Glomerular visceral epithelial cell (primary cell): ENCODE results near the gene PTPA.
"Not testable (repeated sequence)": the region's sequence is repeated elsewhere in the genome, so short reads cannot be mapped to it uniquely, and the experiment has no call there.

Source experiments
- DNase-seq: peaks from one replicate; pipeline ENCODE4 v3.0.0-alpha.2; 2016; ENCODE audit errors: extremely low spot score

Gene PTPA

DNA sequence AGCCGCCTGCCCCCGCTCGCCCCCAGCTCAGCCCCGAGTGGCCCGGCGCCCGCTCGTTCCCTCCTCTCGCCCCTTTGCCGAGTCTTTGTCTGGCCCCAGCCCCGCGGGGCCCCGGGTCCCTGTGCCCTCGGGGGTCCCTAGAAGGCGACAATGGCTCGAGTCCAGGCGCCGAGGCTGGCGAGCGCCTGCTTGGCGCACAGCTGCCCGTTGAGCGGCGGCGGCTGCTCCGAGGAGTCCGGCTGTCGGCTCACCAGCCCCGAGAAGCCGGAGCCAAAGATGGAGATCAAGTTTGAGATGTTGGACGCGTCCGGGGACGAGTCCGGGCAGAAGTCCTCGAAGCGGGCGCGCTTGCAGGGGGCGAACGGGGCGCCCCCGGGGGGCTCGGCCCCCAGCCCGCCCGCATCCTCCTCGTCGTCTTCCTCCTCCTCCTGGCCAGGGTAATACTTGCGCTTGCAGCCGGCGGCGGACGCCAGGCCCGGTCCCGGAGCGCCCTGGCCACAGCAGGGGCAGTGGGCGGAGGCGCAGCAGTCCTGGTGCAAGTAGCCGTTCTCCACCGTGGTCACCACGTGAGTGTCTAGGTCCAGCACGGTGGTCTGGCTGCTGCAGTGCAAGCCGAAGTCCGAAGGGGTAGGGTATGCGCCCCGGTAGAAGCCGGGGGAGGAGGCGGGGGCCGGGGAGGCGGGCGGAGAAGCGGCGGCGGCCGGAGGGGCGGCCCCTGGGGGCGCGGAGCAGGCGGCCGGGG is 65.7 kb downstream of the PTPA start:
- DNase-seq: peak; percentile 41

DNA sequence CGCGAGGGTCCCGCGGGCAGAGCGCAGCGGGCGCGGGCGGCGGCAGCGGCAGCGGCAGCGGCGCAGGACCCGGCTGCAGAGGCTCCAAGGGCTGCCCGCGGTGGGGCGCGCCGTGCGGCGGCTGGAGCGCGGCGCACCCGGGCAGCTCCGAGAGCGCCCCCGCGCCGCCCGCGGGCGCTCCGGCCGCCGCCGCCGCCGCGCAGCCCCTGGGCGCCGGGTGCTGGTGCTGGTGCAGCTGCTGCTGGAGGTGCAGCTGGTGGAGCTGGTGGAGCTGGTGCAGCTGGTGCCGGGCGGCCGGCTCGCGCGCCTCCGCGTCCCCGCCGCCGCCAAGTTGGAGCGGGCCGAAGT is 66.2 kb downstream of the PTPA start:
- no peak for DNase-seq

DNA sequence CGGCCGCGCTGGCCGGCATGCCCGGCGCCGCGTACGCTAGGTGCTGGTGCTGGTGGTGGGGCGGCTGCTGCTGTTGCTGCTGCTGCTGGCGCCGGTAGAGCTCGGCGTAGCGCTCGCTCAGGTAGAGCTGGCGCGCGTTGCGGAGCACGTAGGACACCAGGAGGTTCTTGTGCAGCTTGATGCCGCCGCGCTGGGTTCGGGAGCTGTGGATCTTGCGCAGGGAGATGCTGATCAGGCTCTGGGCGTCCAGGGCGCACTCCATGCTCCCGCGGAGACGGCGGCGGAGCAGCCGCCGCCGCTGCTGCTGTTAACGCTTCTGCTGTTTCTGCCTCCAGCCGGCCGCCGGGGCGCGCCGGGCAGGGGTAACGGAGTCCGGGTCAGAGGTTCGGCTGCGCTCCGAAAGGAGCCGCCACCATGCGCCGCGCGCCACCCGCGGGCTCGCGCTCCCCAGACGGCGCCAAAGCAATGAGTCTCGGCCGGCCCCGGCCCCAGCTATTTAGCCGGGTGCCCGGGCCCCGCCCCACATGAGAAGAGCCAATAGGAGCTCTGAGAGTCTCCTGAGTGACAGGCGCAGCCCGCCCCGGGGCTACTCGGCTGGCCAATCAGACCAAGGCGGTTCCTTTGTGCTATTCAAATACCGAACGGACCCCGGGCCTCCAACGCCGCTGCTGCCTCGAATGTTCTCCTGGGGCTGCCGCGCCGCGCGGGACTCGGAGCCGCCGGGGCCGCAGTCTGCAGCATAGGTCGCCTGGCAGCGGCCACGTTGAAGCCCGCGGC is 66.8 kb downstream of the PTPA start, which contains the start of gene IER5L:
Gene IER5L, minus strand, starts transcription at position 471 of the 777 bp plus-strand sequence. Its CDS starts 209 bp downstream, at position 262.
- DNase-seq: peak; percentile 96

DNA sequence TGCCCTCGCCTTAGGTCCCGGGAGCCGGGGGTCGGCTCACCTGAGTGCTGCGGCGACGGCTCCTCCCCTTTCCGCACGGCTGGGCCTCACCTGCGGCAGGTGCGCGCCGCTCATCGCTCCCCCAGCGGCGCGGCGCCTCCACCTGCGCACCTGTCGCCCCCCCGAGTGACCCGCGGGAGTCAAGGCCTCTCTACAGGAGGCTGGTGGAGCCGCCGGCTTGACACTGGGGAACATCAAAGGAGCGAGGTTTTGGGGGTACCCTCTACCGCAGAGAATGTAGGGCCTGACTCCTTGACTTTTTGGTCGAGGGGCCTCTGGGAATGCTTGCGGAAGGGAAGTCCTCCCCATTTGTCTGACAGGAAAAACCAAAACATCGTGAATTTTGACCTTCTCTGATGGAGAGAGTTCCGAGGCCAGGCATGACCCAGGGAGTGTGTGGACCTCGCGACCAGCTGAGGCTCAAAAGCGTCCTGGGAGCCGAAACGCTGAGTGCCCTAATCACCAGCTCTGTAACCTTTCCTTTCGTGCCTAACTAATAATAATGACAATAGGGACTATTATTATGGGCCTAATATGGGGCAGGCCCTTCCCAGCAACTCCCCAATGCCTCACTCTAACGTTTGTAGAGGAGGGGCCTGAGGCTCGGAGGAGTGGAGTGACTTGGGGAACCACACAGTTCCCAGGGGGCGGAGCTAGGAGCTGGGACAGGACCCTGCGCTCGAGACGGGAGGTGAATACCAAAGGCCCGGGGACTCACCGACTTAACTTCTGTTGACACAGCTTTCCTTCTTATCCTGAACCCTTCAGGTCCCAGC is 67.6 kb downstream of the PTPA start:
- DNase-seq: no peak

DNA sequence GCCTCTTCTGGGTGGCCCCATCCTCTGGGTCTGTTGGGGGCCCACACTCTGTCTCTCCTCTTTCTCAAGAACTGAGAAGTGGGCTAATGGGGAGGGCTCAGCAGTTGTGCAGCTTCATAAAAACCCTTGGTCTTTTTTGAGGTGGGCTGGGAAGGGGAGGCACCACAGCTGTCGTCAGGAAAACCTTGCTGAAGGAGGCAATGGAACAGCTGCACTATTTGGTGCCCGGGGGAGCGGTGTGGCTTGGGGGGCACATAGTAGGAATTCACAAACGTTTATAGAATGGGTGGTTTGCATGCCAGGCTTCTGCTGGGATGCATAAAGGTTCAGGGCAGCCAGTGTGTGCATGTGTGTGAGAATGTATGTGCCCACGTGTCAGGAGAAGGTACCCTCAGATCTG is 70.0 kb downstream of the PTPA start:
- DNase-seq: no peak

DNA sequence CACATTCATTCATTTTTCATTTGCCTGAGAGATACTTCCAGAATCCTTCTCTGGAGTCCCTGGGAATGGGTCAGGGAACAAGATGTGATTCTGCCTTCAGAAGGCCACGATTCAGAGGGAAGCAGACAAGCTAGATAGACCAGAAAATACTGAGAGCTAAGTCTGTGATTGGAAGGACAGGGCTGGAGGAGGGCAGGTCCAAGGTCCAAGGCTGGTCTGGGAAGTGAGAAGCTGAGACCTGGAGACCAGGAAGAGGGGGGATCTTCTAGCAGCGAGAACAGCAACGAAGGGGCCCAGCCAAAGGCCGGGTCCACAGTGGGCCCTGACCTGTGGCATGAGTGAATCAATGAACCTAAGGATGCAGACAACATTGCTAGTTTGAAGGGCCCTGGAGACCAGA is 70.9 kb downstream of the PTPA start:
- no peak for DNase-seq

DNA sequence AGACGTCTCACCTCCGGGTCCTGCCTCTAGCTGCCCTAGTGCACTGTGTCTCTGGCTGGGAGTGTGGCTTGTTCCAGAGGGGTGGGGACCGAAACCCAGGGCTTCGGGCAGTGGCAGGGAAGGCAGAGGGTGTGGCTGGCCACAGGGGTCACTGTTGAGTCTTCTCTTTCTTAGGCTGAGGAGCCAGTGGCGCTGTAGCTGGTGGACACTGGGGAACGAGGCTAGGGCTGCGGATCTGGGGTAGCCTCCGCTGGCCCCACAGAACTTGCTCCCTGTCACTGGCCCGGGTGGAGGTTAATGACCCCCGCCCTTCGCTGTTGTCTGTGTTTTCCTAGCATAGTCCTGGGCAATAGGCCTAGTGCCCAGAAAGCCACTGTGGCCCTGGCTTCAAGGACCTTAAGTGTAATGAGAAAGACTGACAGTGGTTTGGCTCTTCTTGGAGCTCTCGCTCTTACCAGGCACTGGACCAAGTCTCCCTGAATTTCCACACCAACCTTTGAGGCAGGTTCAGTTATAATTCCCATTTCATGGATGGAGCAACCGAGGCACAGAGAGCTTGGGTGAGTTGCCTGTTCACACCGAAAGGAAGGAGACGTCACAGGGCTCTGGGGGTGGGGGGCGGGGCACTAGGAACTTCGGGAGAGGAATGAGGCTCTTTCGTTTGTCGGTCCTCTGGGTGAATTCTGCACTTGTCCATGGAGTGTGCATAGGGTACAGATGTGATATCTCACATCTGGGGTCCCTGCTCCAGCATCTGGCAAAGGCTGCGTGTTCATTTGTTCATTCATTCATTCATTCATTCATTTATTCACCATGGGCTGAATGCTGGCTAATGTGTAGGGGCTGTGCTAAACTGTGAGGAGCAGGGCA is 71.6 kb downstream of the PTPA start:
- no peak for DNase-seq

DNA sequence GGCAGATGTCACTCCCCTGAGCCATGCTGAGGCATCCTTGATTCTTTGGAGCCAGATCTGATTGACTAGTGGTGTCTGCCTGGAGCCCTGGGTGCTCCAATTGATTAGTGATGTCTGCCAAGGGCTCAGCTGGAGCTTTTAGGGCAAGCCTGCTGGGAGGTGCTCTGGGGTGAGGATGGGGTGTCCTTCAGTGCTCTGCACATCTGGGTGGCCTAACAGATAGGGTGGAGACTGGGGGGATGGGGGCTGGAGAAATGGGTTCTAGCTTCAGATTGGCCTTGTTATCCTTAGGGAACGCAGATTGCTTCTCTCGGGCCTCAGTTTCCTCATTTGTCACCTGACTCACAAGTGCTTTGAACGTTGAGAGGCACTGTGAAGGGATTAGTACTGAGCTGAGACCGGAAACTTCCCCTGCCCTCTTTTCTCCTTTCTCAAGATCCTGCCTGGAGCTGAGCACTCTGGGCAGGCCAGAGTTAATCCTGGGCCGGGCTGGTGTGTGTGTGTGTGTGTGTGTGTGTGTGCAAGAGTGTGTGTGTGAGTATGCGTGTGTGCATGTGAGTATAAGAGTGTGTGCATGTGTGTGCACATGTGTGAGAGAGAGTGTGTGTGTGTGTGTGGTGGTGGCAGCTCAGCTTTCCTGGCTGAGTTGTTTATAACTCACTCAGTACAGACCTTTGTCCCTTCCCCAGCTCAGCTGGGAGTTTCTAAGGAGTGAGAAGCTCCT is 72.4 kb downstream of the PTPA start:
- no peak for DNase-seq

DNA sequence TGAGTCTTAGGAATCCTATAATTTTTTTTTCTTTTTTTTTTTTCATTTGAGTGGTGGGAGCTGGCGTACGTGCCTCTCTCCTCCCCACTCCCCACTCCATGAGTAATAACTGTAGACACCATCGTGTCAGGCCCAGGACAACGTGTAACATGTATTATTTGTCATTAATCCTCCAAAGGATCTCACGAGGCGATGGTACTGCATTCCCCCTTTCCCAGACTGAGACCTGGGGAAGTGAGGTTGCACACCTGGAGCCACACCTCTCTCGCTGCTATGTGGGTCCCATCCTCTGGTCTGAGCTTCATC is 73.0 kb downstream of the PTPA start:
- DNase-seq: no peak

DNA sequence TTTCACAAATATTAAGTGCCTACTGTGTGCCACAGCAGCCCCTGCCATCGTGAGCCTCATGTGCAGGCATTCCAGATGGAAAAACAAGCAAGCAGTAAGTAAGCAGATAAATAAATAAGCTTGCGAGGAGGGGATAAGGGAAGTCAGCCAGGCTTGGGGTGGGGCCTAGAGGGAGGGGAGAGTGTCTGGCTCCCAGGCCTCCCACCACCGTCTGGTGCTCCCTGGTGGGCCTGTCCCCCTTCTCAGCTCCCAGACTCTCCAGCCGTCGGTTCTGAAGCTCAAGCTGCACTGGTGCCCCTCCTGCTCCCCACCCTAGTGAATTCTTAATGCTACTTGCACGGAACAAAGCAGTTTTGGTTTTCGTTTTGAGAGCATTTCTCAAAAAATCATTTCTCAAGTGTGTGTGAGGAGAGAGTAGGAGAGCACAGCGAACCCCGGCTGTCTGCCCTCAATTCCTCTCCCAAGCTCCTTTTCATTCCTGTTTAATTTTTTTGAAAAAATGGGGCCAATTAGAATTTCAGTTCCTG is 73.4 kb downstream of the PTPA start:
- no peak for DNase-seq

DNA sequence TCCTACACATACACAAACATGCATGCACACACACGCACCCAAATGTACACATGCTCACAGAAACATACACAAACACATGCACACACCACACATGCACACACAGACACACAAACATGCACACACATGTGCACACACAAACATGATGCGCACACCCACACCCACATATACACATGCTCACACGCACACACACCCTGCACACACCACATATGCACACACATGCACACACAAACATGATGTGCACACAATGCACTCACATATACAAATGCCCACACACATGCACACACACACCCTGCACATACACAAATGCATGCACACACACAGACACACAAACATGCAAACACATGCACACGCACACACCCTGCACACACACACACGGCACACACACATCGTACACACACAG is 74.2 kb downstream of the PTPA start:
- no peak for DNase-seq

DNA sequence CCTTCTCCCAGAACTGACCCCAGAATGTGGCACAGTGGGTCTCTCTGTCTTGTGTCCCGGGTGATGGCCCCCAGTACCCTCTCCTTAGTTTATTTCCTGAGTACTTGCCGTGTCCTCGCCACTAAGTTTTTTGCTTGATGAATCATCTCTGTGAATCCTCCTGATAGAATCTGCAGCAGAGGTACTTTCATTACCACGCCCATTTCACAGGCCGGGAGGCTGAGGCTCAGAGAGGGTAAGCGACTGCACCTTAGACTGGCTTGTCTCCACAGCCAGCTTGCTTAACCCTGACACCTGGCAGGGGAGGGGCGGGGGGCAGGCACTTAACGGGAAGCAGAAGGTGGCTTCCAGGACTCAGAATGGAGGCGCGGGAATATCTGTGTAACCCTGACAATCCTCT is 74.8 kb downstream of the PTPA start:
- no peak for DNase-seq

DNA sequence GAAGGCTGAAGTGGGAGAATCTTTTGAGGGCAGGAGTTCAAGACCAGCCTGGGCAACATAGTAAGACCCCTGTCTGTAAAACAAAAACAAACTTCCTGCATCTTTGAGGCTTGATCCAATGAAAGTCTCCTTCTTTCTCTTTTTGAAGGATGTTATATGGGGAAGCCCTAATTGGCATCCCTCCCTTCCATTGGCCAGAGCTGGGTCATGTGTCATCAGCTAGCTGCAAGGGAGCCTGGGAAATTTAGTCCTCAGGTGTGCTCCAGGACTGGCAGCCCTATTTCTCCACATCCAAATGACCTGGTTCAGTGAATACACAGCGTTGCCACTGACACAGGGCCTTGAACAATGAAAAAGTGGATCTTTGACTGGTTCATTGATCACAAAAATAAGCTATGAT is 75.8 kb downstream of the PTPA start:
- DNase-seq: no peak

DNA sequence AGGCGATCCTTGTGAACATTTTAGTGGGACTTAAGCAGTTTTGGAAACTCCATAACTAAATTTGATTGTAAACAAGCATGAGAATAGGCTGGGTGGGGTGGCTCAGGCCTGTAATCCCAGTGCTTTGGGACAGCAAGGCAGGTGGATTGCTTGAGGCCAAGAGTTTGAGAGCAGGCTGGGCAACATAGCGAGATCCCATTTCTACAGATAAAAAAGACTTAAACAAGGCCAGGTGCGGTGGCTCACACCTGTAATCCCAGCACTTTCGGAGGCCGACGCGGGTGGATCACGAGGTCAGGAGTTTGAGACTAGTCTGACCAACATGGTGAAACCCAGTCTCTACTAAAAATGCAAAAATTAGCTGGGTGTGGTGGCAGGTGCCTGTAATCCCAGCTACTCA is 78.8 kb downstream of the PTPA start:
- not testable (repeated sequence) for DNase-seq

DNA sequence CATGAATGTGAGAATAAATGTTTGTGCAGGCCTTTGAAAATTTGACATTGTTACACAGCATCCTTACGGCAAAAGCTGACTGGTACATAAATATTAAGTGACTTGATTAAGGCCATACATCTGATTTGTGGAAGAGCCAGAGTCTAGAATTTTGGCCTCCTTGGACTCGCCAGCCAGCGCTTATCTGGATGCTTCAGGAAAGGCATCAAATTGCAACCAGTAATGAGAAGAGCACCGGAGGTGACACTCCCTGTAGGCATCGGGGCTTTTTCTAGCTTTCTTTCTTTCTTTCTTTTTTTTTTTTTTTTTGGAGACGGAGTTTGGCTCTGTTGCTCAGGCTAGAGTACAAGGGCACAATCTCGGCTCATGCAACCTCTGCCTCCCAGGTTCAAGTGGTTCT is 80.0 kb downstream of the PTPA start:
- no peak for DNase-seq

DNA sequence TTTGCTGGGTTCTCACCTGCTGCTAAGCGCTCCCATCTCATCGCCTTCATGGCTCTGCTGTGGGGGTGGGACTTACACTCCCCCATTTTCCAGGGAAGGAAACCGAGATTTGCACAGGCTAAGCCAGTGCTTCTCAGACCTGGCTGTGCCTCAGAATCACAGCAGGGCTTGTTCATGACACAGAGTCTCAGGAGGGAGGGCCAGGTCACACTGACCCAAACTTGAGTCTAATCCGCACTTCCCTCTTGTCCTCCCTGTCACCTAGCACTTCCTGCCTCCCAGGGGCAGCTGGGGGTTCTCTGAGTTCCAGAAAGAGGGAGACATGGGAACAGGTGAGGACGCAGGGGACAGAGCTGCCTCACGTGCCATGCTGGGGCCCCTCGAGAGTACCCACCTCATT is 82.4 kb downstream of the PTPA start:
- no peak for DNase-seq

DNA sequence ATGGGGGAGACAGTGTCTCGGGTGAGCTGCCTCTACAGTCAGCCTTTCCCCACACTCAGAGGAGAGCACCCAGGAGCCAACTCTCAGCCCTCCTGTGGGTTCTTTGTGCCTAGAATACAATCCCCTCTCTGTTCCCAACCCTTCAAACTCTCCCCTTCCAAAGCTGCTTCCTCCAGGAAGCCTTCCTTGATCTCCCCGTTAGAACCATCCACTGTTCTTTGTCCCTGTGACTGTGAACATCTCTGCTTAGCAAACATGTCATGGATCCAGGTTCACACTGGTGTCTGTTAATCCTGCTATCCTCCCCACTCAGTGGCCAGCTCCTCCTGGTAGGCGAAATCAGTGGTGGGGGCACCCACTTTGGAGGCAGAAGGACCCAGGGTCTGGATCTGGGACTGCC is 83.0 kb downstream of the PTPA start:
- DNase-seq: no peak

DNA sequence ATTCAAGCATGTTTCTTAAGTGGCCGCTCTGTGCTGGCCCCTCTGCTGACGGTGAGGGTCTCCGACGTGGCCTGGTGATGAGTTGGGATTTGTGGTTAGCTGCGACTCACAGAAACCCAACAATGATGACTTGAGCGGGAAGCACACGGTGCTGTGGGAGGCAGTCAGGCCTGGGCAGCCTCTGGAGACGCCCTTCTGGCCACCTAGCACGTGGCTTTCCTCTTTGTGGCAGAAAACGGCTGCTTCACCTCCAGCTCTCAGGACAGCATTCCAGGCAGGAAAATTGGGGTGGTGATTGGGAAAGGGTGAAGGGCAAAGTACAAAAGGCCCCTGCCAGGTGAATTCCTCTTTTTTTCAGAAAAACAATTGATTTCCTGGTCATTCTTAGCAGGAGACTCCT is 84.4 kb downstream of the PTPA start:
- no peak for DNase-seq

DNA sequence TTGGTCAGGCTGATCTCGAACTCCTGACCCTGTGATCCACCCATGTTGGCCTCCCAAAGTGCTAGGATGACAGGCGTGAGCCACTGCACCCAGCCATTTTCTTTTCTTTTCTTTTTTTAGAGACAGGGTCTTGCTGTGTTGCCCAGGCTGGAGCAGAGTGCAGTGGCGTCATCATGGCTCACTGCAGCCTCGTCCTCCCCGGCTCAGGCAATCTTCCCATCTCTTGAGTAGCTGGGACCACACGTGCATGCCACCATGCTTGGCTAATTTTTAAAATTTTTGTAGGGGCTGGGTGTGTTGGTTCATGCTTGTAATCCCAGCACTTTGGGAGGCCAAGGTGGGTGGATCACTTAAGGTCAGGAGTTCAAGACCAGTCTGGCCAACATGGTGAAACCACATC is 85.8 kb downstream of the PTPA start:
- not testable (repeated sequence) for DNase-seq

DNA sequence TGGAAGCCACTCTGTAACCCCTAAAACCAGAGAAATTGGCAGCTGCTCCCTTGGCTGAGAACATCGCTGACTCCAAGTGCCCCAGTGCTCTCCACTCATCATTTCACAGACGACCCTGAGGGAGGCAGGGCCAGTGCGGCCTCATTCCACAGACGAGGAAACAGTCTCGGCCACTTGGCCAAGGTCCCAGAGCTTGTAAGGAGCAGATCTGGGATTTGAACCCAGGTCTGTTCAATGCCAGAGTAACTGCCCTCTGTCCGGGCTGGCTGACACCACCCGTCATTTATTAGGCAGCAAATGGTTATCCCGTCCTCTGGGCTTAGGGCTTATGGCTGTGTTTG is 86.7 kb downstream of the PTPA start:
- DNase-seq: no peak
